ENCODE results near the gene PRKAG3.
"Not testable (repeated sequence)": the region's sequence is repeated elsewhere in the genome, so short reads cannot be mapped to it uniquely, and the experiment has no call there.

PRKAG3 gene

DNA sequence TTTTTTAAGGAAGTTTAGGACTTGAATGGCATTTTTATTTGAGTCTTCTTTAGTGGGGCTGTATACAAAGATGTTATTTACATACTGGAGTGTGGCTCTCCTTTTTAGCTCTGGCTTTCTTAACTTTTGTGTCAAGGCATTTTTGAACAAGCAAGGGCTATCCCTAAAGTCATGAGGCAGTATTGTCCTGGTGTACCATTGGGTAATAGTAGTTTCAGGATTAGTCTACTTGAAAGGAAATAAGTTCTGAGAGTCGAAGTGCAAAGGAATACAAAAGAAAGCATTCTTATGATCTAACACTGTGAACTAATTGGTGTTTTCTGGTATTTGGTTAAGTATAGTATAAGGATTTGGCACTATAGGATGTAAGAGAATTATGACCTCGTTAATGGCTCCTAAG, 51.6 kb downstream of the PRKAG3 start:
- DNase-seq = no peak

DNA sequence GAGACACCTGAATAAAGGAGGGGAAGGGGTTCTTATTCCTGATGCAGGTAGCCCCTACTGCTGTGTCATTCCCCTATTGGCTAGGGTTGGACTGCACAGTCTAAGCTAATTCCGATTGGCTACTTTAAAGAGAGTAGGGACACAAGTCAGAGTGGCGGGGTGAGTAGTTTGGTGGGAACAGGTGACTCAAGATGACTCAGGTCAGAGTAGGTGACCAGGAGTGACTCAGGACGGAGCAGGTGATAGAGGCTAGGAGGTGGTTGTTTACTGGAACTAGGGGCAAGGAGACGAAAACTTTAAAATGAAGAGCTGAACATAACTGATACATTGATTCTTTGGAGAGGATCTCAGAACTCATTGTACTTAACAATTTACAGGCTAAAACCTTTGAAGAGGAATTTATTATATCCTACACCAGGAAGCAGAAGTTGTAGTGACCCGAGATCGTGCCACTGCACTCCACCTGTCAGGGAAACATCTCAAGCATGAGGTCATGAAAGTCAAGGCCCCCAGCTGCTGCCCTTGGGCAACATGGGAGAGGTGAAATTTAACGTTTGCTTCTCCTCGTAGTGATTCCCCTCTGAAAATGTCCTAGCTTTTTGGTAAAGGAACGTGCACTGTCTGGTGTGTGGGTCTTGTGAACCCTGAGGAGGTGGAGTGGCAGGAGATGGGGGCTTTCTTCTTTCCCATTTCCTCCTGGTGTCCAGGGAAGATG, 54.2 kb downstream of the PRKAG3 start:
- DNase-seq = no peak

DNA sequence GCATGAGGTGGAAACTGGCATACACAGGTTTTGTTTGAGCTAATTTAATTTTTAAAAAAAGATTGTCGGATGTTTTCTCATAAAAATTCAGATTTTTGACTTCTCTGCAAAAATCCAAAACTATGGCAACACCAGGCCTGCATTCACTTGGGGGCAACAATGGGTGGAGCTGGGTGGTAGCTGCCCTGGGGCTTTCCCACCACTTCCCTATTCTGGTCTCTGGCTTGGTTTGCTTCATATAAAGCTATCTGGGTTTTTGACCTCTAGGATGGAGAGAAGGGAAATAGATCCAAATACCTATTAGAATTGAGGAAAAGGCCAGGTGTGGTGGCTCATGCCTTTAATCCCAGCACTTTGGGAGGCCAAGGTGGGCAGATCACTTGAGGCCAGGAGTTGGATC, 55.1 kb downstream of the PRKAG3 start:
- no peak for DNase-seq

DNA sequence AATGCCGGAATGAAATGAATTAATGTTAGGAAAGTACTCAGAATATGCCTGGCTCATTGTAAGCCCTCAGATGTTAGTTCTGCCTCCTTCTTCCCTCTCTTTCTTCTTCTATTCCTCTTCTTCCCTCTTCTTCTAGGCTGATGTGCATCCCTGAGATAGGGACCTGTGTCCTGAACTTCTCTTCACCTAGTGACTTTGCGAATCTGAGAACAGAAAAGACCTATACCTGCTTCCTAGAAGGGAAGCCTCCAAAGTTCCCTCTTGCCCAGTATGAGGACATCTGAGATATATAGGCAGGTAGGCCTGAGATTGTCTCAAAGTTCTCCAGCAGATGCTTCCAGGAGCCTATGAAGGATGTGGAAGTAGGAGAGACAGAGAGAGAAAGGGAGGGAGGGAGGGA, 57.7 kb downstream of the PRKAG3 start:
- no peak for DNase-seq

DNA sequence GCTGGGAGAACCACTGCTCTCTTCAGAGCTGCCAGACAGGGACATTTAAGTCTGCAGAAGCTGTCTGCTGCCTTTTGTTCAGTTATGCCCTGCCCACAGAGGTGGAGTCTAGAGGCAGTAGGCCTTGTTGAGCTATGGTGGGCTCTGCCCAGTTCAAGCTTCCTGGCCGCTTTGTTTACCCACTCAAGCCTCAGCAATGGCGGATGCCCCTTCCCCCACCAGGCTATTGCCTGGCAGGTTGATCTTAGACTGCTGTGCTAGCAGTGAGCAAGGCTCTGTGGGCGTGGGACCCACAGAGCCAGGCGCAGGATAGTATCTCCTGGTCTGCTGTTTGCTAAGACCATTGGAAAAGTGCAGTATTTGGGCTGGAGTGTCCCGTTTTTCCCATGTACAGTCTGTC, 58.8 kb downstream of the PRKAG3 start:
- not testable (repeated sequence) for DNase-seq
